Ovary (tissue), 9 donors: ENCODE measurements around the gene LRRC4C. TPM values are rescaled to one million over a fixed set of nuclear protein-coding genes. Genes with fewer than 3 reads are reported as not detected.

ENCODE experiments used
- DNase-seq, 5 donors: peaks; one replicate each; pipeline ENCODE4 v3.0.0-alpha.2; 2019 to 2020
- H3K27ac ChIP-seq, 2 donors: fragments of 200-600 bp; one replicate each; pipeline versions ENCODE4 v1.5.1 to v1.8.0; 2019 to 2022
- H3K27me3 ChIP-seq: fragments of 200-600 bp; one replicate; pipeline ENCODE4 v1.8.0; 2022
- H3K36me3 ChIP-seq: fragments of 200-600 bp; sonication (generic); one replicate; pipeline ENCODE4 v1.5.1; 2019
- H3K4me1 ChIP-seq: one replicate; pipeline ENCODE4 v1.8.1; 2013; ENCODE audit warnings: mild to moderate bottlenecking, moderate library complexity; ENCODE audit not compliant: insufficient read depth
- H3K4me3 ChIP-seq: fragments of 200-600 bp; sonication (generic); one replicate; pipeline ENCODE4 v1.5.1; 2017
- H3K9me3 ChIP-seq, 2 donors: fragments of 200-600 bp in 1 of 2; sonication (generic) in 1 of 2; one replicate each; pipeline versions ENCODE4 v1.5.1 to v1.8.1; 2013 to 2019; ENCODE audit warnings: mild to moderate bottlenecking in 1 of 2, moderate library complexity in 1 of 2
- CTCF ChIP-seq, 3 donors: fragments of 450-650 bp in 2 of 3; fragments of 200-600 bp in 1 of 3; IDR thresholded peaks; one replicate each; pipeline versions ENCODE4 v1.5.1 to v1.8.0; 2016 to 2022; ENCODE audit warnings: antibody characterized with exemption in 3 of 3, mild to moderate bottlenecking in 1 of 3
- EP300 ChIP-seq: sonication (generic); formaldehyde crosslinking; IDR thresholded peaks from one replicate; pipeline ENCODE4 v1.6.1; 2017; ENCODE audit warnings: antibody characterized with exemption
- POLR2A ChIP-seq: fragments of 450-650 bp; IDR thresholded peaks from one replicate; pipeline ENCODE4 v1.6.1; 2017; ENCODE audit warnings: antibody characterized with exemption, mild to moderate bottlenecking, moderate library complexity
- WGBS, 3 donors: extraction: QIAGEN DNeasy Blood & Tissue Kit in 1 of 3; methylation state at CpG; one replicate each; pipeline versions ENCODE4 v1.1.5 to v1.1.7; 2013 to 2017; 5-methylcytosine and 5-hydroxymethylcytosine counted together
- intact Hi-C, 4 donors: fragments of 100-400 bp; cut with DNase I; formaldehyde crosslinking; loops; one replicate each; pipeline versions ENCODE4 v1.11.0 to v1.15.1; 2022 to 2023
- polyA plus RNA-seq, 2 donors: library from polyadenylated mRNA; stranded (reverse); fragments of 200-250 nt in 1 of 2; fragments of 350-450 nt in 1 of 2; fragmentation: Illumina TruSeq in 1 of 2; extraction: RNeasy Lipid Tissue Mini Kit (QIAGEN cat#74804) in 1 of 2; gene quantifications; one replicate each; pipeline ENCODE4 v1.2.3, GENCODE V29; 2013 to 2014
- total RNA-seq, 7 donors: library from RNA; depleted of rRNA in 2 of 7; stranded (reverse); fragments of >200 nt in 2 of 7; fragmentation: NEBNext Ultra II Directional in 3 of 7; extraction: Animal tissue kit (Norgen Biotek cat#: 25700) in 3 of 7; gene quantifications; one replicate each; pipeline versions ENCODE4 v1.1.0 to v1.2.4, GENCODE V29; 2016 to 2023
- donor health status: DM: no; HTN: no; CAD: no; lungs with moderate emphysema.
- donor health status: DM: no; HTN: no; CAD: no.
- donor health status: Bipolar disorder and iron deficiency.
- donor health status: DM: yes; HTN: yes; CAD: no.
- donor health status: DM: no; HTN: no; CAD: no.
- donor health status: DM: yes; HTN: yes; CAD: no.

LRRC4C gene
- total and polyA plus RNA-seq, 9 donors, result 0.15 to 12.5 (median 0.78) TPM

DNA sequence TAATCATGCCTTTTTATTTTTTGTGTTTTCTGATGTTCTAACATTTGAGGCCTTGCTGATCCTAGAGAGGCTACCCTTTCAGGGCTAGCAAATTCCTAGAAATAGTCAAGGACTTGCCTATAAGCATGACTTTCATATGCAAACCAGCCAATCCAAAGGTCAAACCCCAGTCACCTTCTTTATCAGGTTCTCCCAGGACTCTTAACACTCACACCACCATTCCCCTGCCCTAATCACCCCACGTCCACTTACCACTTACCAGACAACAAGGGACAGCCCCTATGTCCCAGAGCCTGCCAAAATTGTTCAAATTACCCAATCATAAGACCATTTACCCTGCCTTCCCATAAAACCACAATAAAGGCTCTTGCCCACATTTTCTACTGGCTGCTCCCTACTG lies 1339.8 kb downstream of the LRRC4C start:
- Histone ChIP-seq H3K36me3 (no peaks in the 10 kb centered on the region), H3K9me3 (no peaks in the 10 kb centered on the region), H3K4me1 (no peaks in the 10 kb centered on the region), H3K27me3 (no peaks in the 10 kb centered on the region), H3K27ac (no peak overlapping the region), H3K4me3 (no peak overlapping the region)
- TF ChIP-seq POLR2A (no peak), CTCF (IDR thresholded peaks at IDR 0.05) (no peak), EP300 (no peak)
- 69 to 73% (median 72%) methylated on average over 1 of the region's 1 CpG for whole genome bisulfite sequencing, 3 donors
- DNase-seq, result no peak
- intact Hi-C loops, result no loop called here

DNA sequence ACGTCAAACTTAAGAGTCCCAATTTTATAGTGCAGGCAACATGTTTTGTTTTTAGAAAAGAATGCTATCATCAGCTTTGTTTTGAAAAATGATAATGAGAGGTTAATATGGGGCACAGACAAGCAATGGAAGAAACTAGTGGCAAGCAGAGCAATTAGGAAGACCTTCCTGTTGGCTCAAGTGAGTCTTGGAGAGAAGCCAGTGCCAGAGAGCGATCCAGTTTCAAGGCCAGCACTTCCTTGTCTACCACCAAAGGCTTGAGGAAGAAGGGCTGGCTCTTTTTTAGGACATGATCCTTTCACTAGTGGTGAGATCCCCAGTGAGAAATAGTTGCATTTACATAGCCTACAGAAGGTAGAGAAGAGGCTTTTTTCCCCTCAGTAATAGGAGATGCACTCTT lies 1340.7 kb downstream of the LRRC4C start:
- TF ChIP-seq EP300 (no peak), CTCF (IDR thresholded peaks at IDR 0.05) (no peak), POLR2A (no peak)
- intact Hi-C loops, result no loop called here
- WGBS, 3 donors, result 21 to 39% (median 34%) methylated on average over 2 of the region's 2 CpGs

DNA sequence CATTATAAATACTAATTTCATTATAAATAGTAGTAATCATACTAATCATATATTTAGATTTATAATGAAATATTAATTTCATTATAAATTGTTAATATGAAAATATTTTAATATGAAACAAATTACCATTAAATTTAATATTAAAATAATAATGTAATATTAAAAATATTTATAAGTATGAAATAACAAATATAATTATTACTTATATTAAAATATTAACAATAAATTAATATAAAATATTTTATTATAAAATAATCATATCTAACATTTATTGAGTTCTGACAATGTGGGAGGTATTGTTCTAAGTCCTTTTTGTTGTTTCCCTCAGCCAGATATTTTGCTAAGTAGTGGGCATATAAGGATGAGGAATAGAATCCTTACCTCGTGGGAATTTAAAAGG lies 1341.4 kb downstream of the LRRC4C start:
- intact Hi-C loops, result no loop called here
- H3K4me1 ChIP-seq, result no peaks in the 10 kb centered on the region
- no peaks in the 10 kb centered on the region for H3K36me3 ChIP-seq
- WGBS, 3 donors, result 58 to 66% (median 59%) methylated on average over 1 of the region's 1 CpG
- no peak for DNase-seq
- H3K27me3 ChIP-seq, result no peaks in the 10 kb centered on the region
- no peak overlapping the region for H3K27ac ChIP-seq
- TF ChIP-seq CTCF (IDR thresholded peaks at IDR 0.05) (no peak), EP300 (no peak), POLR2A (no peak)
- no peak overlapping the region for H3K4me3 ChIP-seq
- H3K9me3 ChIP-seq, result no peaks in the 10 kb centered on the region

More for the DNA sequence above, 1340.7 kb downstream of the LRRC4C start:
- no peak for DNase-seq
- Histone ChIP-seq H3K36me3 (no peaks in the 10 kb centered on the region), H3K27ac (no peak overlapping the region), H3K4me3 (no peak overlapping the region), H3K4me1 (no peaks in the 10 kb centered on the region), H3K9me3 (no peaks in the 10 kb centered on the region), H3K27me3 (no peaks in the 10 kb centered on the region)

- DNase-seq, result no peak
- no peaks in the 10 kb centered on the region for H3K9me3 ChIP-seq
- intact Hi-C loops, result no loop called here
- H3K36me3 ChIP-seq, result no peaks in the 10 kb centered on the region
- H3K27me3 ChIP-seq, result no peaks in the 10 kb centered on the region
- no peak for TF ChIP-seq CTCF (IDR thresholded peaks at IDR 0.05)
- TF ChIP-seq POLR2A, result no peak
- TF ChIP-seq EP300, result no peak
- H3K27ac ChIP-seq, result no peak overlapping the region
- no peak overlapping the region for H3K4me3 ChIP-seq
- WGBS, 3 donors, result 67 to 70% (median 69%) methylated on average over 5 of the region's 5 CpGs
- no peaks in the 10 kb centered on the region for H3K4me1 ChIP-seq
Observed at GRCh38 chr11:40104941-40105550, 1354.4 kb downstream of the LRRC4C start.
